HG03045 (cell line): ENCODE measurements around the gene APLP2.

ENCODE experiments used
- ATAC-seq: cut with Tn5 transposase; IDR thresholded peaks from one replicate; pipeline ENCODE4 v1.9.1; 2021; ENCODE audit warnings: mild to moderate bottlenecking, moderate library complexity; ENCODE audit not compliant: unreplicated experiment

APLP2 gene

DNA sequence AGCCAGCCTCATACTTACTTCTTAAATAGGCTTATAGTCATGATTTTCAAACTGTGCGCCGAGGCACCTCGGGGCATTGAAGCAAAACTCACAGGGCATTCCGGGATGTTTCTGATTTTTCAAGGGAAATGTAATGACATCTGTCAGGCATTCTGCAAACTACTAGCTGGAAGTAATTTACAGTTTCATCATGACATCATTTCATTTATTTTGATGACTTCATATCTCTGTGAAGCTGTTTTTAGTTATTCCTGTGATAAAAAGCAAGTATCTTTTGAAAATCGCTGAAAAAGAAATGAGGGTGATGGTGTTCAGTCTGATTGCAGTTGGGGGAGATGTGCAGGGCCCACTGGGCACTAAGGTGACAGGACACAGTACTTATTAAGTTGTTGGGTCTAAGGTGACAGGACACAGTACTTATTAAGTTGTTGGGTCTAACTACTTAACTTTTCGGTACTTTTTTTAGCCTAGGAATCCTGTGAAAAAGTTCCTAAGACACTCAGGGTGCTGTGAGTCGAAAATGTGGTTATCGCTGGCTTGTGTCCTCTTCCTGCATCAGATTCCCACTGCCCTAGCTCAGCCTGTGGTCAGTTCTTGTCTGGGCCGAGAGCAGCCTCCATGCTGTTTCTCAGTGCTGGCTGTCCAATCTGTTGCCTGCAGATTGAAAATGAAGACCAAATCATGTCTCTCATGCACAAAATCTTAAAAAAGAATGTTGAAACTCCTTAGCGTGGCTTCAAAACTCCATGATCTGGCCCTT lies 42.6 kb downstream of the APLP2 start:
- ATAC-seq, result no peak

DNA sequence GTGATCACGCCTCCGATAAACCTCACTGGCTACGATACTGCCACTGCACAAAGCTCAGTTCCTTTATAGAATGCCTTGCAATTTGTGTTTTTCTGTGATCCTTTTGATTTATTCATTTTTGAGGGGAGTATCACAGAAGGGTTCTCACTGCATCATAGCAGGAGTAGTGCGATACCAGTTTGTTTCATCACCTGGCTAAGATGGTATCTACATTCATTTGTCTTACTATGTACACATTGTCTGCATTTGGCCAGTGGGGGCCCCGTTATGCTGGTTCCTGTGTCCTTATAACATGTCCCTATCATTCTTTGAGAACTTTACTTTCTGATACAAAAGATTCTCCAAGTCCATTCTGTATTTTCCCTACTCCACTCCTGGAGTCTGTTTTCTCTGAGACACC lies 44.6 kb downstream of the APLP2 start:
- no peak for ATAC-seq

DNA sequence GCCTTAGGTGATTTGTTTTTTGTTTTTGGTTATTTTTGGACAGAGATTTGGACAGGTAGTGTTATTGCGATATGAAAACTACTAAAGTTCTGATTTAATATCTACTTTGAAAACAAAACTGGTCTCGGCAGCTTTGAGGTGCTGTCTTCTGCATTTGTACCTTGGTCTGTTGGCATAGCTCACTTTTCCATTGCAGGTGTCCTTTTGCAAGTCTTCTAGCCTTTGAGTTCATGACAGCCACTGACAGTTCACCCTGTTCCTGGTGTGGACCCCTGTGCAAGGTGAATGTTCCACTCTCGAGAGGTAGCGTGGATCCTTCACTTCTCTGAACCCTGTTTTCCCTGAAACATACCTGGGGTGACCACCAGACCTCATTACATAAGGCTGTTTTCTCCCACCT lies 45.0 kb downstream of the APLP2 start:
- ATAC-seq, result no peak

DNA sequence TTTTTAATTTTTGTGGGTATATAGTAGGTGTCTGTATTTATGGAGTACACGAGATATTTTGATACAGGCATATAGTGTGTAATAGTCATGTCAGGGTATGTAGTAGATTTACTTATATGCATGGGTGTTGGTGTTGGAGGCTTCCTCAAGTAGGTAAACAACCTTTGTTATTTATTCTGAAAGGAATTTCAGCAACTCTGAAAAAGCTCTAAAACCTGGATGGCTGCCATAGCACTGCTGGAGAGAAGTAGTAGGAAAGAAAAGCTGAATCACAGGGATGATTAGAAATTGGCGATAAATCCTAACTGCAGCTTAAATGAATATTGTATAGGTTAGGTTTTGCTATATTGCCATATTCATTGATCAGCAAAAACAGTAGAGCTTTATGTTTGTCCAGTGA lies 45.5 kb downstream of the APLP2 start:
- no peak for ATAC-seq

DNA sequence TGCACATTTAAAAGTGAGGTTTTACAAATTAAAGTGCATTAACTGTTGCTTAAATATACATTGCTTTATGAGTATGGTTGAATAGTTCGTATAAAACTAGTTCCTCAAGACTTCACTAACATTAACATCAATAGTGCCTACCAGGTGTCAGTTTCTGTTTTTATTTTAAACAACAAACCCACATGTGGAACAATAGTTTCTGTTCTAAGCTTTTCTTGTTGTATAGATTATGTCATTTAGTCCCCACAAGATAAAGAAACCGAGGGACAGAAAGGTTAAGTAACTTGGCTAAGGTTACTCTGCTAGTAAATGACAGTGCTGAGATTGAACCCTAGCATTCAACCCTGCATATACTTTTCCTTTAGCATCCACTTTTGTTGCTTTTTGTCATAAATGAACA lies 48.5 kb downstream of the APLP2 start:
- peak; percentile 86 for ATAC-seq

DNA sequence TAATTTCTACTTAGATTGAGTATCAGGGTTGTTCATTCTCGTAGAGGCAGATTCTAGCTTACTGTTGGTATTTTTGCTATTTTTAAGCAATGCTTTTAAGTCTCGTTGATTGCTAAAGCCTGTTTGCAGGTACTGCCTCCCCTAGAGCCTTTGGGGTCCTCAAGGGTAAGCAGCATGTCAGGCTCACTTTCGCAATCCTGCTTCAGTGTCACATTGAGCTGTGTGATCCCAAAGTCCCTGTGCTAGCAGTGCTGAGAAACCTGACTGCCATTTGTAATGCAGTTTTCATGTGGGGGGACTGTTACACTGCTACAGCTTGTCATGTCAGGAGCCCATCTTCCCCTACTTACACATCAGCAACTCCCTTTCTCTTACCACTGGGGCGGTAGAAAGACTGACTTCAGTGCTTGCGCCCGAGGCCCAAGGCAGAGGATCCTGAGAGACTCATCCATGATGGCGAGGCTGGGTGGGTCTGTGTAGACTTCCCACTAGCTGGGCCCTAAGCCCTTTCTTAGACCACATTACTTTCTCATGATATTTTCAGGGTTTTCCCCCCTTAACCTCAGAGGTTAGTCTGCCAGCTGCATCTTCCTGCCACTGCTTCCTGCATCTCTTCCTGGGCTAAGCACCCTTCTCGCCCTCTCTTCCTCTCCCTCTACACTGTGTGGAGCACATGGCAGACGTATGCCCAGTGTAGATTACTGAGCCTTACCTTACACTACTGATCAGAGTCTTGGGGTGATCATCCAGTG lies 49.1 kb downstream of the APLP2 start:
- ATAC-seq, result peak; percentile 54

DNA sequence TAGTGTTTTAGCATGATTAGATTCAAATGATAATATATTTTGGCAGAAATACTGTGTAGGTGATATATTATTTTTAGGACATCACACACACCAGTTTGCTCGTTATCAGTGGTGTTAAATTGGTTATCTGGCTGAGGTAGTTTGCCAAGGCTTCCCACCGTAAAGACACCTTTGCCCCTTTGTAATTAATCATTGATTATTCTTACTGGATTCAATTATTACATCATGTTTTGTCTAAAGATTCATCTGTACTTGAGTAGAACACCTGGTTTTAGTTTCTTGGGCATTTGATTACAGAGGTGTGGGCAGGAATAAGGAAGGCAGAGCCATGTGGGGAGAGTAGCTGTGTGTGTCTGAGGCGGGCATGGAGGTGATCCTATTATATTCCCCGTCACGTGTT lies 50.4 kb downstream of the APLP2 start:
- ATAC-seq, result no peak

DNA sequence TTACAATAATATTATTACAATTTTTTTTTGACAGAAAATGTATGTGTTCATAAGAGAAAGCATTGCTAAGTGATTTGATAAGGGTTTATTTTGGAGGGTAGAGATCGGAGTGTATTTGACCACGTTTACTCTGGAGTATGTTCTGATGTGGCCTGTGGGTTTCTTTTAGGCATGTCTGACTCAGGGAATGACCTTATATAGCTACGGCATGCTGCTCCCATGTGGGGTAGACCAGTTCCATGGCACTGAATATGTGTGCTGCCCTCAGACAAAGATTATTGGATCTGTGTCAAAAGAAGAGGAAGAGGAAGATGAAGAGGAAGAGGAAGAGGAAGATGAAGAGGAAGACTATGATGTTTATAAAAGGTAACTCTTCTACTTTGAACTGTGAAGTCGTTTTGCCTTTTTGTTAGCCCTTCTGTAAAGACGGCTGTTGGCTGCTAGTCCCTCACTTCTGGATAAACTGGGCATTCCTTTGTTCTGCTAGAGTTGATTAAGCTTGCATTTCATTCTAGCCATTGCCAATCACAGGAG lies 51.8 kb downstream of the APLP2 start:
- ATAC-seq, result no peak

DNA sequence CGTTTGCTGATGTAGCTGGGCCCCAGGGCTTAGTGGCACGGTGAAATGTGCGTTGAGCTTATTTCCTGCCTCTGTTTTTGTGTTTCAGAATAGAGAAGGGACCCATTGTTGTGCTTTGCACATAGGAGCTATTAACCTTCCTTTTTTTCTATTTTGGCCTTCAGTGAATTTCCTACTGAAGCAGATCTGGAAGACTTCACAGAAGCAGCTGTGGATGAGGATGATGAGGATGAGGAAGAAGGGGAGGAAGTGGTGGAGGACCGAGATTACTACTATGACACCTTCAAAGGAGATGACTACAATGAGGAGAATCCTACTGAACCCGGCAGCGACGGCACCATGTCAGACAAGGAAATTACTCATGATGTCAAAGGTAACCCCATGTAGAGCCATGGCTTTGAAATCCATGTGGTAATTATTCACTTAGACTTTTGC lies 52.5 kb downstream of the APLP2 start:
- ATAC-seq, result no peak

DNA sequence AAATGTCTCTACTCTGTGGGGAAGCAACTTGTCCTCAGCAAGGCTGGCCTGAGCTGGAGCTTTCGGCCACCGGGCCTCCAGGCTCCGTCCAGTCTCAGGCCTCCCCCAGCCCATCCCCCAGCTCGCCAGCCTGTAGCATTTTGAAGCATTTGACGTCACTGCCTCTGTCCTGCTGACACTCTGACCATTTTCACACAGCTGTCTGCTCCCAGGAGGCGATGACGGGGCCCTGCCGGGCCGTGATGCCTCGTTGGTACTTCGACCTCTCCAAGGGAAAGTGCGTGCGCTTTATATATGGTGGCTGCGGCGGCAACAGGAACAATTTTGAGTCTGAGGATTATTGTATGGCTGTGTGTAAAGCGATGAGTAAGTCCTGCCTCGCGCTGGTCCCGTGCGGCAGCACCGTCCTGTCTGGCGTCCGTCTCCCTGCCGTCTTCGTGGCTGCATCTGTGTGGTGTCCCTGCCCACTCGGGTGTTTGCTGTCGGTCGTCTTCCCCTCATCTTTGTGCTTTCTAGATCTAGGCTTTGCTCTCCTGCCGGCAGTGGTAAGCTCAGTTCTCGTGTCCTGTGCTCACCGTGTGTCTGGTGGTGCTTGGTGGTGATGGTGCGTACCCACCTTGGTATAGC lies 53.8 kb downstream of the APLP2 start:
- ATAC-seq, result no peak

DNA sequence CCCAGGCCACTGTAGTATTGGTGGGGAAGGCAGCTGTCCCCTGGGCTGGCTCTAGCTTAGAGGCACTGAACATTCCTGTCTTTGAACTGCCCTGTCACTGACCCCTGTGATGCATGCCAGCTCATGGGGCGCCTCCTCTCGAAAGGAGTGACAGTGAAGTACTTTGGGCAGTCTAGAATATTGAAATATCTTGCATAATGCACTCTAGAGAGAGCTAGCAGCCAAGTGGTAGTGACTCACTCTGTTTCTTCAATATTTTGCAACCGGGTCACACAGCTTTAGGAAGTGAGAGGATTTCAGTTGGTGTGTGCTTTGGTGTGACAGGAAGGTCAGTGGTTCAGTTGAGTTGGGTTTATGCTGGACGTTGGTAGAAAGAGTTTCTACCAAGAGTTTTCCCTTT lies 54.4 kb downstream of the APLP2 start:
- no peak for ATAC-seq

DNA sequence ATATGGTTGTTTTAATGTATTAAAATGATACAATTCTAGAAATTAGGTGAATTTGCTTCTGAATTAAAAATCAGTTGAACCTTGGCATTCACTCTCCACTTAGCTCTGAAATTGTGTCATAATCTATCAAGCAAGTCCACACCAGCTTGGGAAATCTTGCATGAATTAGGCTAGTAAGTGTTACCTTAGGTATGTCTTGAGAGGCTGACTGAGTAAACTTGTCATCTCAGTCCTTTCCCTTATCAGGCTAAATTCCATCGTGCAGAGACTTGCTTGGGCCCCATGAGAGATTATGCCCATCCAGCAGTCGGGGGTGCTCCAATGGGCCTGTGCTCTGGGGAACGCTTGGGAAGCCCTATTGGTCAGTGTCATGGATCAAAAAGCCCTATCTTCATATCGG lies 55.9 kb downstream of the APLP2 start:
- no peak for ATAC-seq

DNA sequence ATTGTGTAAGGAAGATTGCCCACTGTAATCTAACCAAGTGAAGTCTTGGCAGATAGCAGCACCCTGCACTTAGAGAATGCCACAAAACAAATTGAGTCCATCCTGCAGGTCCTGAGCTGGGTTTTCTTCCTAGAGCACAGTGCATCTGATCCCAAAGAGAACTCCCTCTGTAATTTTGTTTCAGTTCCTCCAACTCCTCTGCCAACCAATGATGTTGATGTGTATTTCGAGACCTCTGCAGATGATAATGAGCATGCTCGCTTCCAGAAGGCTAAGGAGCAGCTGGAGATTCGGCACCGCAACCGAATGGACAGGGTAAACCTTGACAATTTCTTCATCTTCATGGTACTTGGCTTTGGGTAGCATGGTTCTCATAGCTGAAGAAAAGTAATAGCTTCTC lies 56.8 kb downstream of the APLP2 start:
- ATAC-seq, result no peak

DNA sequence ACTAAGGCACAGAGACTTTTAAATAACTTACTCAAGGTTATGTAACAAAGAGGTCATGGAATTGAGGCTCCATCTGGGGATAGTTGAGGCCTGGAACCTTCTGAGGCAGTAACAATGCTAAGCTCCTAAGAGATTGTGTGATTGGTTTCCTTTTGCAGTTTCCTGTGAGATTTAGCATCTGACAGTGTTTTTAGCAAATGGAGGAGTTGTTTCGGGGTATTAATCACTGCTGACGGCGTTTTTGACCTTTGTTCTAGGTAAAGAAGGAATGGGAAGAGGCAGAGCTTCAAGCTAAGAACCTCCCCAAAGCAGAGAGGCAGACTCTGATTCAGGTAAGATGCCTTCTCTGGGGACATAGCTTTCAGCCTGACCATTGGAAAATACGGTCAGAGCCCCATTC lies 57.8 kb downstream of the APLP2 start:
- no peak for ATAC-seq

DNA sequence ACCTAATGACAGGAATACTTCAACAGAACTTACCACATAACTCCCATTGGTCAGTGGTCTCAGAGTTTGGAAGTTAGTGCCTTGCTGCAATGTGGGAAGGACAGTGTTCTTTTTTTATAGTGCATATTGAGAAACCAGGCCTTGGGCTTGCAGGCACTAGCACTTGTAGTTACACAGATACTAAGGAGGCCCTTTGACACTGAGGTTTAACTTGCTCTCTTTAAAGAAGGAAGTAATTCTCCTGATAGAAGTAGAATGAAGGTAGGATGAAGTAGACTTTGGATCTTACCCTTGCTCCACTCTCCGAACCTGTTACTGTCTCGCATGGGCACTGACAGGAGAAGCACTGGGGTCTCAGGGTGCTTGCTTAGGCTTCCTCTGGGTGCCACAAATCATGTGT lies 58.9 kb downstream of the APLP2 start:
- ATAC-seq, result no peak

DNA sequence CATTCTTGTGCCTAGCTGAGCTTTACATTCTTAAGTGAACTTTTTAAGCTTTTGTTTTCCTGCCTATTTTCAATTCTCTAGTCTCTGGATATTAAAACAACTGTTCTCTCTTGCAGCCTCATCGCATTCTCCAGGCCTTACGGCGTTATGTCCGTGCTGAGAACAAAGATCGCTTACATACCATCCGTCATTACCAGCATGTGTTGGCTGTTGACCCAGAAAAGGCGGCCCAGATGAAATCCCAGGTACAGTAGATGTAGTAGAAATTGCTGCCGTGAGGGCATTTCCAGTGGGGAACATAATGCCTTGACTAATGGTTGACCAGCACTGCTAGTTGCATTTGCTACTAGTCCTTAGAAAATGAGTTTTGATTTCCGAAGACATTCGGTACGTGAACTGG lies 60.2 kb downstream of the APLP2 start:
- no peak for ATAC-seq

DNA sequence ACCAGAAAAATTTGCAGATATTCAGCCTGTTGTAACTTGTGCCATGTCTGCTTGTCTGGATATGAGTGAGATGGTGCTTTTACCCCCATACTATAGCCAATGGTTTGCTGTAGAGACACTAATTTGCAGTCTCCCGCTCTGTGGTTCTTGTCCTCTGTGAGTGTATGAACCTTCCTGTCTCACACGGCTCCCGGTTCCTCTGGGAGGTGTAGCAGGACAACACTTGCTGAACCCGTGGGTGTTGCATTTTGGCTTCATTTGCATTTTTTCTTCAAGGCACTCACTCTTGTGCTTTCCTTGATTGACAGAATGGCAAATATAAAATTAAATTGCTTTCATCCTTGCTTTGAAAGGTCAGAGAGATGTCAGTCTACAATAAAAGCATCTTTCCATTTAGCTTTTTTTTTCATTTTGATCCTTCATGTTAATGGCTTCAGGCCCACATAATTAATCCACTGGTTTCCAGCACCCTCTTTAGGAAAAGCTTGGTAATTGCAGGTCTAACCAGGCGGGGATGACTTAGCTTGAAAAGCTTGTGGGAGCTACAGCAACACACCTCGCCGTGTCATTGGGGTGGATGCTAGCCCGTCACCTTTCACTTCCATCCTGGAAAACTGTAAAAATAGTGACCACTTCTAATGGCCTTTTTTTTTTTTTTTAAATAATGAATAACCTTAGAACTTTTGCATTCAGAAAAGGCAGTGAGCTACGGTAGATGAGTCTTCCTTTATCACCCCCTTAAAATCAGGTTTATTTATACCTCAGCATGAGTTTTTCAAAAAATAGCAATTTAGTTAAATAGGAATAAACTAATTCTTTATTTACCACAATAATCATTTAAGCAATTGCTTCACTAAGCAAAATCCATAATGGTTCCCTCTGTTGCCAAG lies 62.5 kb downstream of the APLP2 start:
- peak; percentile 82 for ATAC-seq

DNA sequence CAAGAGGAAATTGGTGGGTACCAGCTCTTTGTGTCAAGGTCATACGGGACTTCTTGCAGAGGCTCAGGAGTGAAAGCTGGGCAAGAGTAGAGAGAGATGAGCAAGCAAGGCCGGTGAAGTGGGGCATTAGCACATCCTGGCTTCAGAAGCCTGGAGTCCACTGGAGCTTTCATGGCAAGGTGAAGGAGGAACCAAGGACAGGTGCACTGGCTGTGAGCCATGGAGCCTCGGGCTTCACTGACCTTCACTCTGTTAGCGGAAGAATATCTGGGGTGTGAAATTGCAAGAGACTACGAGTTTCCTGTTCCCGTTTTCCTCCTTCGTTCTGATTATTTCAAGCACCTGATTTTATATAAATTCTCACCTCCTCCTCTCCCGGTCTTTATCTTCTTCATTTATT lies 64.0 kb downstream of the APLP2 start:
- ATAC-seq, result no peak

DNA sequence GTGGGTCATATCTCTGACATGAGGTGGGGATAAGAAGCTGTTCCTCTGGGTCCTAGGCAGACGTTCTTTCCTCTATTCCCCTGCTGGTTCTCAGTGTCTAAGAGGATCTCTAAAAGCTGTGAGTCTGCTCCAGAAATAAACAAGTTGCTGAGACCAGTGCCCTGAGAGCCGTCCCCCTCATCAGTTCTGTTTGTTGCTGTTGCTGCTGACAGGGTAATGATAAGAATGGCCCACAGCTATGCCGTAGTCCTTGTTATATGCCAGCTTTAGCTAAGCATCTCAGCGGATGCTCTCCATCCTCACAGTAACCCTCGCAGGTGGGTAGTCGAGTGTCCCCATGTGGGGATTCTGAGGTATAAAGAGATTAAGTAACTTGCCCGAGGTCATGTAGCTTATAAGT lies 66.4 kb downstream of the APLP2 start:
- no peak for ATAC-seq

DNA sequence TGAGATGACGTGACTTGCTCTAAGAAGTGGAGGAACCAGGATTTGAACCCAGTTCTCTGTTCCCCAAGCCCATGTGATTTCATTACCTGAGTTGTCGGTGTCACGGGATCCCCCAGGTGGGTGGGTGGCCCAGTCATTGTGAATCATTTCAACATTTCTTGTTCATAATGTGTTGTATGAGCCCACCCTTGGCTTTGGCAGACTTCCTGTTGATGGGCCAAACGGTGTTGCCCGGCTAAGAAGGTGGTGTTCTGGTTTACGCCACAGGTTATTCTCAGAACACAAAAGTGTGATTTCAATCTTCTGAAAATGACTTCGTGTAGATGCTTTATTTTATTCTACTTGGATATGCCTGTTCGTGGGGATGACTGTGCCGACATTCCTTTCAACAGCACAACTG lies 68.3 kb downstream of the APLP2 start:
- ATAC-seq, result no peak

DNA sequence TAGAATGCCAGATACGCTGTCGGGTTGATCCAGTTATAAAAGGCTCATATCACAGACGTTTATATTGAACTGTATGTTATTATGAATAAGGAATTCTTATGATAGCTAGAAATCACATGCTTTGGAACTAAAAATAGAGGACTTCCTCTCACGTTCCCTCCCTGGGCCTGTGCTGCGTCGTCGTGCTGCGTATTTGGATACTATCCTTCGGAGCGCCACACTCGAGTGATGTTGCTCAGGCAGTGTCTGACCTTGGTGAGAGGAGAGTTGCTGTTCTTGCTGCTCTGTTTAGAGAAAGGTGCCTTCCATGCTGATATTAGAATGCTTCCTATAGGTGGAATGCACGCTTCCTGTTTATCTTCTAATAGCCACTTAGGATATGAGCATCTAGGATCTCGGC lies 69.7 kb downstream of the APLP2 start:
- ATAC-seq, result no peak
